ENCODE data around the gene NFATC3. TPM values are rescaled to one million over a fixed set of nuclear protein-coding genes. Genes with fewer than 3 reads are reported as not detected.

The NFATC3 gene
- total and polyA plus RNA-seq, 4 donors = 13.5 to 69.6 (median 35.7) TPM

DNA sequence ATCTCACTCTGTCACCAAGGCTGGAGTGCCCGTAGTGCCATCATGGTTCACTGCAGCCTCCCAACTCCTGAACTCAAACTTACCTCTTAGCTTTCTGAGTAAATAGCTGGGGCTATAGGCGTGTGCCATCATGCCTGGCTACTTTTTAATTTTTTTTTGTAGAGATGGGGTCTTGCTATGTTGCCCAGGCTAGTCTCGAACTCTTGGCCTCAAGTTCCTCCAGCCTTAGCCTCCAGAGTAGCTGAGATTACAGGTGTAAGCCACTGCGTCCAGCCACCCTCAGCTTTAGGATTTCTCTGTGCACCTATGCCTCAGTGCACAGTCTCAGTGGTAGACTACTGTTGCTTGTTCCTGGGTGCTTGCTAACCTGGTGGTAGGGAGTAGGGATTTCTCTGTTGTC is 184.6 kb downstream of the NFATC3 start:
- Histone ChIP-seq H3K9me3 (ENCODE audit: control insufficient read depth in 4 of 4, insufficient read depth in 3 of 4, low read length in 3 of 4) (peaks cover 0 to 3% (median 0%) of the 10 kb centered on the region in 4 donors), H3K4me1 (ENCODE audit: control insufficient read depth in 5 of 5, insufficient read depth in 5 of 5, low read length in 5 of 5) (peaks cover 0 to 27% (median 10%) of the 10 kb centered on the region in 5 donors), H3K27ac (ENCODE audit: low read depth in 1 of 2, low read length in 1 of 2) (peak overlapping the region in 1 of 2 donors; percentile 26), H3K36me3 (ENCODE audit: control insufficient read depth in 4 of 4, insufficient read depth in 4 of 4, low read length in 4 of 4) (peaks cover 0 to 12% (median 3%) of the 10 kb centered on the region in 4 donors), H3K4me3 (no peak overlapping the region), H3K9ac (ENCODE audit: insufficient read depth in 1 of 2, low read length in 2 of 2) (no peak overlapping the region), H3K27me3 (ENCODE audit: control insufficient read depth in 3 of 3, insufficient read depth in 3 of 3, low read length in 2 of 3) (no peaks in the 10 kb centered on the region)
- ATAC-seq (ENCODE audit: insufficient read depth, low FRiP score) (no peak), DNase-seq (no peak)
- 92 to 94% methylated on average over 4 of the region's 4 CpGs for WGBS, 2 donors
- TF ChIP-seq, protein P1, sequence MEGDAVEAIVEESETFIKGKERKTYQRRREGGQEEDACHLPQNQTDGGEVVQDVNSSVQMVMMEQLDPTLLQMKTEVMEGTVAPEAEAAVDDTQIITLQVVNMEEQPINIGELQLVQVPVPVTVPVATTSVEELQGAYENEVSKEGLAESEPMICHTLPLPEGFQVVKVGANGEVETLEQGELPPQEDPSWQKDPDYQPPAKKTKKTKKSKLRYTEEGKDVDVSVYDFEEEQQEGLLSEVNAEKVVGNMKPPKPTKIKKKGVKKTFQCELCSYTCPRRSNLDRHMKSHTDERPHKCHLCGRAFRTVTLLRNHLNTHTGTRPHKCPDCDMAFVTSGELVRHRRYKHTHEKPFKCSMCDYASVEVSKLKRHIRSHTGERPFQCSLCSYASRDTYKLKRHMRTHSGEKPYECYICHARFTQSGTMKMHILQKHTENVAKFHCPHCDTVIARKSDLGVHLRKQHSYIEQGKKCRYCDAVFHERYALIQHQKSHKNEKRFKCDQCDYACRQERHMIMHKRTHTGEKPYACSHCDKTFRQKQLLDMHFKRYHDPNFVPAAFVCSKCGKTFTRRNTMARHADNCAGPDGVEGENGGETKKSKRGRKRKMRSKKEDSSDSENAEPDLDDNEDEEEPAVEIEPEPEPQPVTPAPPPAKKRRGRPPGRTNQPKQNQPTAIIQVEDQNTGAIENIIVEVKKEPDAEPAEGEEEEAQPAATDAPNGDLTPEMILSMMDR (IDR thresholded peaks at IDR 0.05; ENCODE audit: control extremely low read depth, extremely low read depth) = no peak

DNA sequence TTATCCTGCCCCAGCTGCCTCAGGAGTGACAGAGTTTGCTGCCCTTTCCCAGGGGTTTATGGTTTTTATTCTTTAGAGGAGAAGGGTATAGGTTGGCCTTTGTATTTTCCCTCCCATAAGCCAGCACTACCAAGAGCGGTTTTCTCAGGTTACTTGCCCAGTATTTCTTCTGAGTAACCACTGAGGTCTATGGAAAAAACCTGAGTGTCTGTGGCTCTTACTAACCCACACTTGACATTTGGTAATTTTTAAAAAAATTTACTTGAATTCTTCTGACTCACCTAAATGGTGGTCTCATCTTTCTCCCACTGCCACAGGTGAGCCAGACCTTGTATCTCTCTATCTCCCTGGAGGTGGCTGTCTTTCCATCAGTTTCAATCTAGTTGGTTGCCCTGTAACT is 185.2 kb downstream of the NFATC3 start:
- no peak overlapping the region for H3K9ac ChIP-seq (ENCODE audit: insufficient read depth in 1 of 2, low read length in 2 of 2)
- no peak for ATAC-seq (ENCODE audit: insufficient read depth, low FRiP score)
- peaks cover 0 to 14% (median 4%) of the 10 kb centered on the region in 4 donors for H3K36me3 ChIP-seq (ENCODE audit: control insufficient read depth in 4 of 4, insufficient read depth in 4 of 4, low read length in 4 of 4)
- no peaks in the 10 kb centered on the region for H3K27me3 ChIP-seq (ENCODE audit: control insufficient read depth in 3 of 3, insufficient read depth in 3 of 3, low read length in 2 of 3)
- H3K9me3 ChIP-seq (ENCODE audit: control insufficient read depth in 4 of 4, insufficient read depth in 3 of 4, low read length in 3 of 4) = peaks cover 0 to 3% (median 0%) of the 10 kb centered on the region in 4 donors
- DNase-seq = no peak
- WGBS, 2 donors = 0 to 59% methylated on average over 1 of the region's 1 CpG
- TF ChIP-seq, protein P1 (IDR thresholded peaks at IDR 0.05; ENCODE audit: control extremely low read depth, extremely low read depth) = no peak
- no peak overlapping the region for H3K27ac ChIP-seq (ENCODE audit: low read depth in 1 of 2, low read length in 1 of 2)
- H3K4me3 ChIP-seq = no peak overlapping the region
- peaks cover 0 to 27% (median 10%) of the 10 kb centered on the region in 5 donors for H3K4me1 ChIP-seq (ENCODE audit: control insufficient read depth in 5 of 5, insufficient read depth in 5 of 5, low read length in 5 of 5)

DNA sequence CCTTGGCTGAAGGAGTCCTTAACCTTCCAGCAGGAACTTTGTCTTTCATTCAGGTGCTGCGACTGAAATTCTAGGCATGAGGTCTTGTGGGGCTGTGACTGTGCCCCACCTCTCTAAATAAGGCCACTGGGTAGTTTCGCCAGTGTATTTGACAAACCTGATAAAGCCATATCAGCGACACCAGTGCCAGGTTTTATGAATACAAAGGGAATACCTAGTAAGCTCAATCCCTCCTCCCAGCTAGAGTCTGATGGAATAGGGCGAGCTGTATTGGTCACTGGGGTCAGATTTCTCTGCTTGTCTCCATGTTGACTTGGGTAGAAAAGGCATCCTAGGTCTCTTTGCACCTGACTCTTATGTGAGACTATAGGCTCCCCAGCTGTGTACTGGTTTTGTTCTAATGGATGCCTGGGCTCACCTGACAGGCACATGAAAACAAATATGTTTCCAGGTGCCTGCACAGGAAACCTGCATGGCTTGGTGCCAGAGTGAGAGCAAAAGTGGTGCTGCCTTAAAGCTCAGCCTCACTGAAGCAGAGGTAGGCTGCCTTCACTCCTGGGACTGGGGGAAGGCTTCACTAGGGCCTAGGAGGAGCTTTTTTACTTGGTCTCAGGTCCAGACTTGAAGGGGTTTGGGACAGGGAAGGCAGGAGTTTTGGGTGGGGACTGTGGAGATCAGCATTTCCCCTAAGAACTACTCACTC is 187.5 kb downstream of the NFATC3 start:
- ATAC-seq (ENCODE audit: insufficient read depth, low FRiP score) = no peak
- H3K4me1 ChIP-seq (ENCODE audit: control insufficient read depth in 5 of 5, insufficient read depth in 5 of 5, low read length in 5 of 5) = peaks cover 0 to 26% (median 4%) of the 10 kb centered on the region in 5 donors

More for the DNA sequence above, 187.5 kb downstream of the NFATC3 start:
- Histone ChIP-seq H3K9me3 (ENCODE audit: control insufficient read depth in 4 of 4, insufficient read depth in 3 of 4, low read length in 3 of 4) (peaks cover 0 to 3% (median 0%) of the 10 kb centered on the region in 4 donors), H3K27me3 (ENCODE audit: control insufficient read depth in 3 of 3, insufficient read depth in 3 of 3, low read length in 2 of 3) (no peaks in the 10 kb centered on the region), H3K9ac (ENCODE audit: insufficient read depth in 1 of 2, low read length in 2 of 2) (no peak overlapping the region), H3K27ac (ENCODE audit: low read depth in 1 of 2, low read length in 1 of 2) (peak overlapping the region; percentile 41 to 48), H3K36me3 (ENCODE audit: control insufficient read depth in 4 of 4, insufficient read depth in 4 of 4, low read length in 4 of 4) (peaks cover 0 to 14% (median 4%) of the 10 kb centered on the region in 4 donors), H3K4me3 (no peak overlapping the region)
- WGBS, 2 donors = 84 to 92% methylated on average over 4 of the region's 4 CpGs
- TF ChIP-seq, protein P1 (IDR thresholded peaks at IDR 0.05; ENCODE audit: control extremely low read depth, extremely low read depth) = no peak
- peak; percentile 18 to 43 (median 21) for DNase-seq
